C4-2B (cell line): ENCODE measurements around the gene PNLIPRP3.

Source experiments
- CTCF ChIP-seq: fragments of 450-650 bp; conservative IDR thresholded peaks from 2 replicates; pipeline ENCODE4 v1.5.1; 2017; ENCODE audit warnings: mild to moderate bottlenecking
- ZFX ChIP-seq: fragments of 450-650 bp; IDR thresholded peaks from 2 replicates; pipeline ENCODE4 v1.6.1; 2017

GRCh38 chr10:116526219-116526618 is 98.6 kb downstream of the PNLIPRP3 start:
- TF ChIP-seq CTCF (no peak), ZFX (no peak)
